ENCODE measurements around the gene NCAPH2. TPM values are rescaled to one million over a fixed set of nuclear protein-coding genes. Genes with fewer than 3 reads are reported as not detected.

The NCAPH2 gene
- total and polyA plus RNA-seq, 9 of the 15 experiments (the other 6 are each of a cell fraction or from before 2014, with no cell fraction given) = 3.6 to 88.6 (median 32.4) TPM

- peak; percentile 89 for TF ChIP-seq E2F8 (IDR thresholded peaks at IDR 0.05; ENCODE audit: low read depth, partially characterized antibody)
- no peak for TF ChIP-seq ZNF75A (CRISPR knock-in tag; IDR thresholded peaks at IDR 0.05)
- no peak for TF ChIP-seq ZNF253 (CRISPR knock-in tag; conservative IDR thresholded peaks at IDR 0.05)
- TF ChIP-seq CXXC5 (CRISPR knock-in tag; IDR thresholded peaks at IDR 0.05) = peak; percentile 73
- TF ChIP-seq SMAD4 (CRISPR knock-in tag; conservative IDR thresholded peaks at IDR 0.05) = peak; percentile 57; the same call in 1 of the 2 replicates
- TF ChIP-seq NELFE (IDR thresholded peaks at IDR 0.05; ENCODE audit: insufficient read depth, insufficient read length) = no peak
- no peak for TF ChIP-seq RBM25 (IDR thresholded peaks at IDR 0.05; ENCODE audit: low read depth, low read length, severe bottlenecking)
- TF ChIP-seq SOX6 (IDR thresholded peaks at IDR 0.05) = no peak
- TF ChIP-seq ZBTB1 (CRISPR knock-in tag; IDR thresholded peaks at IDR 0.05; ENCODE audit: borderline replicate concordance, low read depth) = no peak
- peak in 1 of 2 experiments; percentile 58 for TF ChIP-seq E2F6 (IDR thresholded peaks at IDR 0.05; ENCODE audit: borderline replicate concordance in 1 of 2, extremely low read depth in 1 of 2, insufficient read depth in 1 of 2, insufficient read length in 1 of 2, low read depth in 1 of 2, low read length in 1 of 2, poor library complexity in 1 of 2, severe bottlenecking in 1 of 2)
- TF ChIP-seq MCM2 (IDR thresholded peaks at IDR 0.05; ENCODE audit: low read depth) = no peak
- peak; percentile 26 for TF ChIP-seq DACH1 (IDR thresholded peaks at IDR 0.05; ENCODE audit: partially characterized antibody)
- TF ChIP-seq ATF7 (IDR thresholded peaks at IDR 0.05) = peak; percentile 94
- peak; percentile 32; the same call in 1 of the 2 replicates for TF ChIP-seq NCOR1 (IDR thresholded peaks at IDR 0.05)
- peak; percentile 85 for TF ChIP-seq ATF1 (CRISPR knock-in tag; IDR thresholded peaks at IDR 0.05)
- peak; percentile 97 for TF ChIP-seq ATF1 (tag; IDR thresholded peaks at IDR 0.05)
- TF ChIP-seq NR1H2 (CRISPR knock-in tag; IDR thresholded peaks at IDR 0.05) = no peak
- peak; percentile 76; the same call in 1 of the 2 replicates for TF ChIP-seq NKRF (IDR thresholded peaks at IDR 0.05; ENCODE audit: borderline replicate concordance)
- no peak for TF ChIP-seq ZC3H8 (IDR thresholded peaks at IDR 0.05)
Observed at GRCh38 chr22:50507991-50508884, at the start of gene NCAPH2 (continued).
